CD14-positive monocyte (primary cell): ENCODE measurements around the gene CRTC2. TPM values are rescaled to one million over a fixed set of nuclear protein-coding genes. Genes with fewer than 3 reads are reported as not detected.
"Not testable (repeated sequence)": the region's sequence is repeated elsewhere in the genome, so short reads cannot be mapped to it uniquely, and the experiment has no call there.

Experiments
- DNase-seq, 3 donors: peaks; one replicate each; pipeline ENCODE4 v3.0.0-alpha.2; 2011 to 2022
- H2AFZ ChIP-seq: 2 replicates; pipeline ENCODE4 v1.6.0; 2012; ENCODE audit warnings: mild to moderate bottlenecking, low read depth, low read length, inconsistent platforms; ENCODE audit not compliant: insufficient read depth, poor library complexity, severe bottlenecking
- H3K27ac ChIP-seq, 2 donors: 1 replicate in 1 of 2; 2 replicates in 1 of 2; pipeline ENCODE4 v1.5.1; 2012 to 2013; ENCODE audit warnings: low read length in 2 of 2, control low read depth in 1 of 2, inconsistent platforms in 1 of 2, low read depth in 1 of 2, mild to moderate bottlenecking in 1 of 2
- H3K27me3 ChIP-seq, 2 donors: one replicate each; pipeline versions ENCODE4 v1.6.0 to v1.6.1; 2011 to 2013; ENCODE audit warnings: low read length in 2 of 2; ENCODE audit not compliant: control insufficient read depth in 2 of 2, insufficient read depth in 2 of 2
- H3K36me3 ChIP-seq, 2 donors: replicated peaks in 1 of 2; 1 replicate in 1 of 2; 2 replicates in 1 of 2; pipeline versions ENCODE4 v1.5.1 to v1.6.1; 2012 to 2013; ENCODE audit warnings: low read length in 2 of 2, control low read depth in 1 of 2, inconsistent platforms in 1 of 2, mild to moderate bottlenecking in 1 of 2; ENCODE audit not compliant: insufficient read depth in 2 of 2, control insufficient read depth in 1 of 2
- H3K4me1 ChIP-seq, 2 donors: 1 replicate in 1 of 2; 2 replicates in 1 of 2; pipeline versions ENCODE4 v1.5.1 to v1.6.1; 2012 to 2013; ENCODE audit warnings: low read length in 2 of 2, control low read depth in 1 of 2, inconsistent platforms in 1 of 2, mild to moderate bottlenecking in 1 of 2, moderate library complexity in 1 of 2; ENCODE audit not compliant: insufficient read depth in 2 of 2, control insufficient read depth in 1 of 2
- H3K4me2 ChIP-seq: replicated peaks from 2 replicates; pipeline ENCODE3; 2012; ENCODE audit warnings: low read length, moderate library complexity, mild to moderate bottlenecking; ENCODE audit not compliant: poor library complexity, severe bottlenecking; ENCODE audit errors: extremely low read depth
- H3K4me3 ChIP-seq, 3 experiments: fragments of 200-600 bp in 1 of 3; sonication (generic) in 1 of 3; replicated peaks in 1 of 3; 1 replicate in 2 of 3; 2 replicates in 1 of 3; pipeline ENCODE4 v1.5.1; 2011 to 2013; ENCODE audit warnings: low read length in 3 of 3, mild to moderate bottlenecking in 3 of 3, control low read depth in 2 of 3, low read depth in 2 of 3, inconsistent platforms in 1 of 3, moderate library complexity in 1 of 3
- H3K79me2 ChIP-seq: 2 replicates; pipeline ENCODE4 v1.6.0; 2012; ENCODE audit warnings: mild to moderate bottlenecking, control low read depth, inconsistent platforms, low read length, moderate library complexity; ENCODE audit not compliant: insufficient read depth
- H3K9ac ChIP-seq: 2 replicates; pipeline ENCODE4 v1.6.0; 2017; ENCODE audit warnings: low read length, mild to moderate bottlenecking; ENCODE audit not compliant: insufficient read depth, poor library complexity, severe bottlenecking
- H3K9me3 ChIP-seq, 2 donors: replicated peaks in 1 of 2; 1 replicate in 1 of 2; 2 replicates in 1 of 2; pipeline versions ENCODE4 v1.5.1 to v1.6.1; 2012 to 2013; ENCODE audit warnings: low read length in 2 of 2, control low read depth in 1 of 2; ENCODE audit not compliant: control insufficient read depth in 1 of 2, insufficient read depth in 1 of 2
- H4K20me1 ChIP-seq: 2 replicates; pipeline ENCODE4 v1.6.0; 2012; ENCODE audit warnings: mild to moderate bottlenecking, low read length, control low read depth, moderate library complexity; ENCODE audit not compliant: insufficient read depth
- H3K27ac Mint-ChIP-seq, 7 donors: one replicate each; pipeline ENCODE4 v1.8.0; 2020; ENCODE audit warnings: mild to moderate bottlenecking in 7 of 7, mixed read lengths in 7 of 7, moderate library complexity in 6 of 7, inconsistent platforms in 2 of 7
- H3K27me3 Mint-ChIP-seq, 3 donors: one replicate each; pipeline ENCODE4 v1.8.0; 2021 to 2022; ENCODE audit warnings: low read depth in 3 of 3, mild to moderate bottlenecking in 3 of 3, mixed read lengths in 3 of 3, moderate library complexity in 3 of 3, inconsistent platforms in 1 of 3
- H3K36me3 Mint-ChIP-seq, 2 donors: one replicate each; pipeline ENCODE4 v1.8.0; 2020; ENCODE audit warnings: mixed read lengths in 2 of 2, inconsistent platforms in 1 of 2, mild to moderate bottlenecking in 1 of 2
- H3K4me1 Mint-ChIP-seq: one replicate; pipeline ENCODE4 v1.8.0; 2020; ENCODE audit warnings: mild to moderate bottlenecking, mixed read lengths
- H3K4me3 Mint-ChIP-seq, 2 donors: one replicate each; pipeline ENCODE4 v1.8.0; 2020; ENCODE audit warnings: mild to moderate bottlenecking in 2 of 2, mixed read lengths in 2 of 2, moderate library complexity in 1 of 2
- H3K9me3 Mint-ChIP-seq, 7 donors: one replicate each; pipeline ENCODE4 v1.8.0; 2020 to 2022; ENCODE audit warnings: mixed read lengths in 7 of 7, mild to moderate bottlenecking in 6 of 7, moderate library complexity in 6 of 7, inconsistent platforms in 2 of 7
- WGBS: methylation state at CpG from one replicate; pipeline ENCODE4 v1.1.5; 2013; ENCODE audit warnings: missing lambda C conversion rate; ENCODE audit not compliant: insufficient coverage; 5-methylcytosine and 5-hydroxymethylcytosine counted together
- intact Hi-C, 2 donors: fragments of 100-400 bp; cut with micrococcal nuclease; formaldehyde crosslinking; loops; one replicate each; pipeline versions ENCODE4 v1.15.0 to v1.15.1; 2023
- polyA plus RNA-seq, 3 donors: library from polyadenylated mRNA; depleted of rRNA in 1 of 3; unstranded in 2 of 3; stranded (reverse) in 1 of 3; fragments of 300-500 nt in 2 of 3; fragments of >200 nt in 1 of 3; fragmentation: Illumina TruSeq in 2 of 3; gene quantifications; 1 replicate in 2 of 3; 2 replicates in 1 of 3; pipeline ENCODE4 v1.2.3, GENCODE V29; 2012 to 2021
- TF ChIP-seq, protein P1 (sequence below): fragments of 200-600 bp; IDR thresholded peaks from one replicate; pipeline ENCODE4 v1.8.0; 2022; ENCODE audit warnings: antibody characterized with exemption, mild to moderate bottlenecking

Gene CRTC2
- polyA plus RNA-seq, 3 donors = 13.7 to 86.0 (median 21.2) TPM

DNA sequence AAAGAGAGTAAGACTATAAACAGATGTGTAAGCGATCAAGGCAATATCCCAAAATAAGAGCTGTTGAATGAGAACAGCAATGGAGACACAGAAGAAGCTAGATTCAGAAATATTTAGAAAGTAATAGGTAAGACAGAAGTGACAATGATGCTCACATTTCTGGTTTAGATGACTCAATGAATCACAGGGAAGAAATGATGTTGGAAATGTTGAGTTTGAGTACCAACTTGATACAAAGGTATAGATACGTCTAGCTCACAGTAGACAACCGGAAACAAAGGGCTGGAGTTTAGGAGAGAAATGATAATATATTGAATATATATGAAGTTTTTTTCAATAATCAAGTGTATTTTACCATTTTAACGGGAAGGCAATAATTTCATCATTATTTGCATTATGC lies 42.1 kb downstream of the CRTC2 start:
- no peaks in the 10 kb centered on the region for H3K9me3 ChIP-seq
- H3K4me2 ChIP-seq = no peak overlapping the region
- H2AFZ ChIP-seq = no peak overlapping the region
- Mint-ChIP-seq H3K27ac (peak overlapping the region in 1 of 7 donors; percentile 8), H3K9me3 (no peaks in the 10 kb centered on the region), H3K36me3 (peaks cover 22 to 47% of the 10 kb centered on the region in 2 donors), H3K27me3 (no peaks in the 10 kb centered on the region), H3K4me1 (peaks cover 24% of the 10 kb centered on the region), H3K4me3 (no peak overlapping the region)
- H3K36me3 ChIP-seq = peaks cover 8 to 27% of the 10 kb centered on the region in 2 donors
- H3K27me3 ChIP-seq = no peaks in the 10 kb centered on the region
- H3K79me2 ChIP-seq = peaks cover 100% of the 10 kb centered on the region
- TF ChIP-seq, protein P1, sequence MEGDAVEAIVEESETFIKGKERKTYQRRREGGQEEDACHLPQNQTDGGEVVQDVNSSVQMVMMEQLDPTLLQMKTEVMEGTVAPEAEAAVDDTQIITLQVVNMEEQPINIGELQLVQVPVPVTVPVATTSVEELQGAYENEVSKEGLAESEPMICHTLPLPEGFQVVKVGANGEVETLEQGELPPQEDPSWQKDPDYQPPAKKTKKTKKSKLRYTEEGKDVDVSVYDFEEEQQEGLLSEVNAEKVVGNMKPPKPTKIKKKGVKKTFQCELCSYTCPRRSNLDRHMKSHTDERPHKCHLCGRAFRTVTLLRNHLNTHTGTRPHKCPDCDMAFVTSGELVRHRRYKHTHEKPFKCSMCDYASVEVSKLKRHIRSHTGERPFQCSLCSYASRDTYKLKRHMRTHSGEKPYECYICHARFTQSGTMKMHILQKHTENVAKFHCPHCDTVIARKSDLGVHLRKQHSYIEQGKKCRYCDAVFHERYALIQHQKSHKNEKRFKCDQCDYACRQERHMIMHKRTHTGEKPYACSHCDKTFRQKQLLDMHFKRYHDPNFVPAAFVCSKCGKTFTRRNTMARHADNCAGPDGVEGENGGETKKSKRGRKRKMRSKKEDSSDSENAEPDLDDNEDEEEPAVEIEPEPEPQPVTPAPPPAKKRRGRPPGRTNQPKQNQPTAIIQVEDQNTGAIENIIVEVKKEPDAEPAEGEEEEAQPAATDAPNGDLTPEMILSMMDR = no peak
- WGBS = 67% methylated on average over 1 of the region's 4 CpGs
- H3K27ac ChIP-seq = no peak overlapping the region
- no peak overlapping the region for H3K9ac ChIP-seq
- peaks cover 89% of the 10 kb centered on the region for H4K20me1 ChIP-seq
- no peak overlapping the region for H3K4me3 ChIP-seq
- DNase-seq = no peak
- intact Hi-C loops = no loop called here
- peaks cover 14 to 17% of the 10 kb centered on the region in 2 donors for H3K4me1 ChIP-seq

DNA sequence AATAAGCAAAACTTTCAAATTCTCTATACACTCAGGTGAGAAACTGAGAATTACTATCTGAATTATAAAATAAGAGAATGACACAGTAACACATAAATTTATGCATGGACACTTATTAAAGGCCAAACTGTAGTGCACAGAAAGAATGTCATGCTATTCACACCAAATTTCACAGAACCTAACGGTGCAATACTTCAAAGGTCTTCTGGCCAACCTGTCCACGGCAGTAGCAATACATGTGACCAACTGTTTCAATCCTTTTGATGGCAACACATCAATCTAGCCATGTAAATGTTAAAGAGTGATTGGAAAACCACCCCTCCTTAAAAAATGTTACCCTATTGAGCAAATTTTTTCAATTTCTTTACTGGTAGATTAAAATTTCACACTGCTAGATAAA lies 46.1 kb downstream of the CRTC2 start:
- H3K27ac Mint-ChIP-seq = peak overlapping the region in 1 of 7 donors; percentile 6
- Histone ChIP-seq H3K36me3 (peaks cover 8 to 23% of the 10 kb centered on the region in 2 donors), H3K27me3 (no peaks in the 10 kb centered on the region), H2AFZ (no peak overlapping the region), H3K4me1 (no peaks in the 10 kb centered on the region), H3K9me3 (no peaks in the 10 kb centered on the region), H4K20me1 (peaks cover 80% of the 10 kb centered on the region), H3K79me2 (peaks cover 100% of the 10 kb centered on the region), H3K9ac (no peak overlapping the region), H3K4me3 (no peak overlapping the region), H3K27ac (no peak overlapping the region), H3K4me2 (no peak overlapping the region)
- intact Hi-C loops = no loop called here
- H3K27me3 Mint-ChIP-seq = no peaks in the 10 kb centered on the region
- TF ChIP-seq, protein P1 = no peak
- no peaks in the 10 kb centered on the region for H3K9me3 Mint-ChIP-seq
- H3K36me3 Mint-ChIP-seq = peaks cover 16 to 36% of the 10 kb centered on the region in 2 donors
- WGBS = no CpG with 5 or more reads among the region's 2 CpGs
- no peak for DNase-seq
- no peak overlapping the region for H3K4me3 Mint-ChIP-seq
- peaks cover 2% of the 10 kb centered on the region for H3K4me1 Mint-ChIP-seq

DNA sequence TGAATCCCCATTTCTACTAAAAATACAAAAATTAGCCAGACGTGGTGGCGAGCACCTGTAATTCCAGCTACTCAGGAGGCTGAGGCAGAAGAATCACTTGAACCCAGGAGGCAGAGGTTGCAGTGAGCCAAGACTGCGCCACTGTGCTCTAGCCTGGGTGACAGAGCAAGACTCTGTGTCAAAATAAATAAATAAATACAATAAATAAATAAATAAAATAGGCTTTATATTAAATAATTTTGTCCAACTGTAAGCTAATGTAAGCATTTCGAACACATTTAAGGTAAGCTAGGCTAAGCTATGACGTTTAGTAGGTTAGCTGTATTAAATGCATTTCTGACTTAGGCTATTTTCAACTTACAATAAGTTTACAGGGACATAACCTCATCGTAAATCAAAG lies 47.9 kb downstream of the CRTC2 start:
- H3K36me3 Mint-ChIP-seq = peaks cover 15 to 39% of the 10 kb centered on the region in 2 donors
- intact Hi-C loops, H2AFZ ChIP-seq, H3K27me3 Mint-ChIP-seq, H3K4me2 ChIP-seq, H3K9me3 Mint-ChIP-seq, H3K4me1 Mint-ChIP-seq, H3K27me3 ChIP-seq, H3K4me3 ChIP-seq, H3K4me3 Mint-ChIP-seq, H3K9ac ChIP-seq, DNase-seq, H3K27ac ChIP-seq, H3K4me1 ChIP-seq, H3K9me3 ChIP-seq: not testable (repeated sequence)
- peaks cover 80% of the 10 kb centered on the region for H4K20me1 ChIP-seq
- peaks cover 100% of the 10 kb centered on the region for H3K79me2 ChIP-seq
- H3K36me3 ChIP-seq = peaks cover 4 to 17% of the 10 kb centered on the region in 2 donors
- no CpG with 5 or more reads among the region's 6 CpGs for WGBS
- peak overlapping the region in 1 of 7 donors; percentile 6 for H3K27ac Mint-ChIP-seq
